ACHN (cell line): ENCODE results near the gene SNAPIN.
"Not testable (repeated sequence)": the region's sequence is repeated elsewhere in the genome, so short reads cannot be mapped to it uniquely, and the experiment has no call there.

ENCODE experiments used
- DNase-seq: peaks from one replicate; pipeline ENCODE4 v3.0.0-alpha.2; 2015
- in situ Hi-C: cut with HindIII; loops from 2 replicates; pipeline ENCODE4 v1.10.0; 2017; ENCODE audit warnings: low sequenced_read_pairs, low pct_ligation_motif_present, low pct_unique_long_range_greater_than_20kb

SNAPIN gene

DNA sequence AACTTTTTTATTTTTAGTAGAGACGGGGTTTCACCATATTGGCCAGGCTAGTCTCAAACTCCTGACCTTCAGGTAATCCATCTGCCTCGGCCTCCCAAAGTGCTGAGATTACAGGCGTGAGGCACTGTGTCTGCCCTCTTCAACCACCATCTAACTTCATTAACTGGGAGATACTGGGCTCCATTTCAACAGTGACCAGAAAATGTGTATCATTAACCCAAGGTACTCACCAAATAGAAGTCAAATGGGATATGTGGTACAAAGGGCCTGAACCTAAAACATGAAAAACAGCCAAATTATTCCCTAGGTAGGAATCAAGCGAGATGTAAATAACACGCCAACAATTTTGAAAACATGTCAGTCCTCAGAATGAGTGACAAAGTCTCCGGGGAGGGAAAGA lies 11.1 kb downstream of the SNAPIN start:
- in situ Hi-C loops, result no loop called here
- DNase-seq, result peak; percentile 53

DNA sequence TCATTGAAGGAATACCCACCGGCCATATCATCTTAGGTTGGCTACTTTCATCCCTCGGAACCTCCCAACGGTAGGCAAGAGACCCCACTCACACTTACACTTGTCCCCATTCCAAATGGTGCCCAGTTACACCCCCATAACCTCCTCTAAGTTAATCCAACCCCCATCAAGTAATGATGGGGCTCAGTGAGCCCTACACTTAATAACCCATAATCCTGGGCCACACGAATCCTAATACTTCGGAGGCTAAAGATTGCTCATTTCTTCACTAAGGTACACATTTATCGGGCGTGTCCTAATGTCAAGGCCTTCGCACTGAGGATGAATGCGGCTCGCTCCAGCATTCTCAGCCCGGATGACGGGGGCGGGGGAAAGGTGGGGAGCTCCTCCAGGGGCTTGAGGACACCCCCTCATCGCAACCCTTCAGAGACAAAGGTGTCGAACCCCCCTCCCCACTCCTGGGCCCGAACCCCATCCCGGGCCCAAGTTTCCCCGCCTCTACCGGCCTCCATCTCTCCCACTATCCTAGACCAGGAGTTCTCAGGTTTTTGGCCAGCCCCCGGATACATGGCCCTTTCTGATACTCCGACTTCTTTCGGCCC lies 11.9 kb downstream of the SNAPIN start:
- in situ Hi-C loops, result no loop called here
- DNase-seq, result no peak

- in situ Hi-C loops, result no loop called here
- peak; percentile 100 for DNase-seq
These were observed 12.5 kb downstream of the SNAPIN start, which contains the start of gene ILF2 for GRCh38 chr1:153670859-153671627. Gene ILF2, minus strand, starts transcription at chr1:153670993. Its CDS starts 71 bp downstream, at chr1:153670922.

GRCh38 chr1:153671628-153672353 lies 13.3 kb downstream of the SNAPIN start:
- in situ Hi-C loops, result not testable (repeated sequence)
- peak; percentile 83 for DNase-seq

DNA sequence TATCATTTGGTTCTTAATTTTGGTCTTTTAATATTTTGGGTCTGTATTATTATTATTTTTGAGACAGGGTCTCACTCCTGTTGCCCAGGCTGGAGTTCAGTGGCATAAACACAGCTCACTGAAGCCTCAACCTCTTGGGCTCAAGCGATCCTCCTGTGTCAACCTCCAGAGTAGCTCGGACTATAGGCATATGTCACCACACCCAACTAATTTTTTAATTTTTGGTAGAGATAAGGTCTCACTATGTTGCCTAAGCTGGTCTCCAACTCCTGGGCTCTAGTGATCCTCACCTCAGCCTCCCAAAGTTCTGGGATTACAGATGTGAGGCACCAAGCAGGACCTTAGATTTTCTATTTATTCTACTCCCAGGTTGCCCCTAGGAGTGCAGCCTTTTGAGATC lies 15.0 kb downstream of the SNAPIN start:
- in situ Hi-C loops, result no loop called here
- DNase-seq, result no peak

GRCh38 chr1:153677718-153678518 lies 19.4 kb downstream of the SNAPIN start:
- in situ Hi-C loops, result no loop called here
- peak; percentile 55 for DNase-seq

DNA sequence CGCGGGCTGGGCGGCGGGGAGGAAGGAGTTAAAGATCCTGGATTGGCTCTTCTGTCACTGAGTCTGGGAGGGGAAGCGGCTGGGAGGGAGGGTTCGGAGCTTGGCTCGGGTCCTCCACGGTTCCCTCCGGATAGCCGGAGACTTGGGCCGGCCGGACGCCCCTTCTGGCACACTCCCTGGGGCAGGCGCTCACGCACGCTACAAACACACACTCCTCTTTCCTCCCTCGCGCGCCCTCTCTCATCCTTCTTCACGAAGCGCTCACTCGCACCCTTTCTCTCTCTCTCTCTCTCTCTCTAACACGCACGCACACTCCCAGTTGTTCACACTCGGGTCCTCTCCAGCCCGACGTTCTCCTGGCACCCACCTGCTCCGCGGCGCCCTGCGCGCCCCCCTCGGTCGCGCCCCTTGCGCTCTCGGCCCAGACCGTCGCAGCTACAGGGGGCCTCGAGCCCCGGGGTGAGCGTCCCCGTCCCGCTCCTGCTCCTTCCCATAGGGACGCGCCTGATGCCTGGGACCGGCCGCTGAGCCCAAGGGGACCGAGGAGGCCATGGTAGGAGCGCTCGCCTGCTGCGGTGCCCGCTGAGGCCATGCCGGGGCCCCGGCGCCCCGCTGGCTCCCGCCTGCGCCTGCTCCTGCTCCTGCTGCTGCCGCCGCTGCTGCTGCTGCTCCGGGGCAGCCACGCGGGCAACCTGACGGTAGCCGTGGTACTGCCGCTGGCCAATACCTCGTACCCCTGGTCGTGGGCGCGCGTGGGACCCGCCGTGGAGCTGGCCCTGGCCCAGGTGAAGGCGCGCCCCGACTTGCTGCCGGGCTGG lies 20.2 kb downstream of the SNAPIN start, which contains the start of gene NPR1:
Gene NPR1, plus strand, starts transcription at position 170 of the 818 bp plus-strand sequence. Its CDS starts 421 bp downstream, at position 591.
- in situ Hi-C loops, result no loop called here

DNA sequence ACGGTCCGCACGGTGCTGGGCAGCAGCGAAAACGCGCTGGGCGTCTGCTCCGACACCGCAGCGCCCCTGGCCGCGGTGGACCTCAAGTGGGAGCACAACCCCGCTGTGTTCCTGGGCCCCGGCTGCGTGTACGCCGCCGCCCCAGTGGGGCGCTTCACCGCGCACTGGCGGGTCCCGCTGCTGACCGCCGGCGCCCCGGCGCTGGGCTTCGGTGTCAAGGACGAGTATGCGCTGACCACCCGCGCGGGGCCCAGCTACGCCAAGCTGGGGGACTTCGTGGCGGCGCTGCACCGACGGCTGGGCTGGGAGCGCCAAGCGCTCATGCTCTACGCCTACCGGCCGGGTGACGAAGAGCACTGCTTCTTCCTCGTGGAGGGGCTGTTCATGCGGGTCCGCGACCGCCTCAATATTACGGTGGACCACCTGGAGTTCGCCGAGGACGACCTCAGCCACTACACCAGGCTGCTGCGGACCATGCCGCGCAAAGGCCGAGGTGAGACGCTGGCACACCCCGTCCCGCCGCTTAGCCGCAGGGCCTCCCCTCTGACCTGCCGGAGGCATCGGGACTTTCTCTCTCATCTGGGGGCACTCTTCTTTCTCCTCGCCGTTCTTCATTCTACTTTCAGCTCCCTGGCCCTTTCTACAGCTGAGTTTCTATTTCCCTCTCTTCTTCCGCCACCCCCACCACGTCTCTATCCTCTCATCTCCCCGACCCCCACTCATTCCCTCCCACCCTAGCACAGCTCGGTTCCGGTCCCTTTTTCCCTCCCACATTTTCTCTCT lies 21.0 kb downstream of the SNAPIN start:
- in situ Hi-C loops, result no loop called here
- no peak for DNase-seq

More for the DNA sequence above, 20.2 kb downstream of the SNAPIN start, which contains the start of gene NPR1:
- DNase-seq, result peak; percentile 42

GRCh38 chr1:153680120-153680403 lies 21.6 kb downstream of the SNAPIN start:
- no peak for DNase-seq
- in situ Hi-C loops, result no loop called here

GRCh38 chr1:153682730-153683129 lies 24.2 kb downstream of the SNAPIN start:
- in situ Hi-C loops, result no loop called here
- no peak for DNase-seq

DNA sequence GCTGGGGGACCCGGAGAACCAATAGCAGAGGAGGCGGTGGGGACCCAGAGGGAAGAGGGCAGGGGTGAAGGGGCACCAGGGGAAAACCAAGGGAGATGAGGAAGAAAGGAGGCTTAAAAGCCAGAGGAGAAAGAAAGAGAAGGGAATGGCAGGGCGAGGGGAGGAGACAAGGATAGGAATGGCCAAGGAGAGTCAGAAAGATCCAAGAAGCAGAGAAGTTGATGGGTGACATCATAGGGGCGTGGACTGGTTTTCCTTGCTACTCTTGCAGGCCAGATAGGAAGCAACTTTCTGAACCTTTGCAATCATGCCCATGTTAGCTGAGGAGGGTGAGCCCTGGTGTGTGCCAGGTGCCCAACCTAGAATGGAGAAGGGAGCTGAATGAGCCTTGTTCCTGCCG lies 25.4 kb downstream of the SNAPIN start:
- in situ Hi-C loops, result no loop called here
- no peak for DNase-seq

- no peak for DNase-seq
- in situ Hi-C loops, result no loop called here
These were observed 26.4 kb downstream of the SNAPIN start for GRCh38 chr1:153684892-153685291.

DNA sequence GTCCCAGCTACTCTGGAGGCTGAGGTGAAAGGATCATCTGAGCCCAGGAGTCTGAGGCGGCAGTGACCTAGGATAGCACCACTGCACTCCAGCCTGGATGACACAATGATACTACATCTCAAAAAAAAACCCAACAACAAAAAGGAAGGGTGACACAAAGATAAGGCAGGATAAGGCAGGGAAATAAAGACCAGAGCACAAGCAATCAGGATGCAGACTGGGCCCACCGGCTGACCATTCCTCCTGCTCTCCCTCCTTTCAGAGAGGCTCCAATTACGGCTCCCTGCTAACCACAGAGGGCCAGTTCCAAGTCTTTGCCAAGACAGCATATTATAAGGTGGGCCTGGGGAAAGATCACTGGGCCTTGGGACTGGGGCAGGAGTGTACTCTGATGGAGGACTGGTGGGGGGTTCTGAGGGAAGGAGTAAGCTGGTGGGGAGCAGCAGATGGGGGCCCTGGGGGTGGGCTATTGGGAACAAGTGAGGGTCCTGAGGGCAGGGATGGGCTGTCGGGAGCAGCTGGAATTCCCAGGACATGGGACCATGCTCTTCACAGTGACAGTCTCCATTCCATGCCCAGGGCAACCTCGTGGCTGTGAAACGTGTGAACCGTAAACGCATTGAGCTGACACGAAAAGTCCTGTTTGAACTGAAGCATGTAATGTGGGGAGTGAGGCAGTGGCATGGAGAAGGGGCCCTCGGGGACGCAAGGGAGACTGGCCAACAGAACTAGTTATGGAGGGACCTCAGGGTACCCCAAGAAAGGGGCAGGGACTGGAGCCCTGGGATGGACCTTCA lies 27.2 kb downstream of the SNAPIN start:
- in situ Hi-C loops, result no loop called here
- DNase-seq, result no peak

DNA sequence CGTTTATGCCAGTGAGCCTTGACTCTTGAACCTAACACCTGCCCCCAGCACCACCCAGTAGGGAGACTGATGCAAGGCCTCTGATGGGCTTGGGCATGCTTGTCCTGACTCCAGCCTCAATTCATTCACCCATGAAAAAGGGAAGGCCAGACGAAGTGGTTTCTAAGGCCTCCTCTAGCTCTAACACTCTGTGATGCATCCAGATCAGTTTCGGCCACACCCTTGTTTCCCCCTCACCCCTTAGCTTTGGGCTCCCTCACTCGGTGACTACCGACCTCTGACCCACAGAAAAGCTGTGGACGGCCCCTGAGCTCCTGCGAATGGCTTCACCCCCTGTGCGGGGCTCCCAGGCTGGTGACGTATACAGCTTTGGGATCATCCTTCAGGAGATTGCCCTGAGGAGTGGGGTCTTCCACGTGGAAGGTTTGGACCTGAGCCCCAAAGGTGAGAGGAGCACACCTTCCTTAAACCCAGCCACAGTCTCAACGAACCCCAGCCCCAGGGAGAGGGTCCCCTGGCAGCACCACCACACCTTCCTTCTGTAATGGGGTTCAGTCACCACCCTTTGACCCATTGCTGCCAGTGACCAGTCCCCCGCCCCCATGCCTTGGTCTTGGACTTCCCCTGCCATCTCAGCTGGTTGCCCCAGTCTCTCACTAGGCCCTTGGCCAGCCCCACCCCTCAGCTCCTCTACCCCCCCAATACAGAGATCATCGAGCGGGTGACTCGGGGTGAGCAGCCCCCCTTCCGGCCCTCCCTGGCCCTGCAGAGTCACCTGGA lies 29.0 kb downstream of the SNAPIN start:
- DNase-seq, result no peak
- in situ Hi-C loops, result no loop called here

GRCh38 chr1:153688276-153688675 lies 29.8 kb downstream of the SNAPIN start:
- in situ Hi-C loops, result no loop called here
- DNase-seq, result no peak

- no peak for DNase-seq
- in situ Hi-C loops, result no loop called here
These were observed 30.3 kb downstream of the SNAPIN start for GRCh38 chr1:153688736-153689328.
